GM19468 (cell line): Measurements from ENCODE around the gene RHBDD3.
"Not testable (repeated sequence)": the region's sequence is repeated elsewhere in the genome, so short reads cannot be mapped to it uniquely, and the experiment has no call there.

Experiments used
- ATAC-seq: cut with Tn5 transposase; IDR thresholded peaks from one replicate; pipeline ENCODE4 v1.9.1; 2021; ENCODE audit warnings: mild to moderate bottlenecking, moderate library complexity, moderate number of reproducible peaks; ENCODE audit not compliant: unreplicated experiment; ENCODE audit errors: extremely low read depth

Gene RHBDD3

GRCh38 chr22:29219881-29220670, 47.7 kb downstream of the RHBDD3 start:
- no peak for ATAC-seq

DNA sequence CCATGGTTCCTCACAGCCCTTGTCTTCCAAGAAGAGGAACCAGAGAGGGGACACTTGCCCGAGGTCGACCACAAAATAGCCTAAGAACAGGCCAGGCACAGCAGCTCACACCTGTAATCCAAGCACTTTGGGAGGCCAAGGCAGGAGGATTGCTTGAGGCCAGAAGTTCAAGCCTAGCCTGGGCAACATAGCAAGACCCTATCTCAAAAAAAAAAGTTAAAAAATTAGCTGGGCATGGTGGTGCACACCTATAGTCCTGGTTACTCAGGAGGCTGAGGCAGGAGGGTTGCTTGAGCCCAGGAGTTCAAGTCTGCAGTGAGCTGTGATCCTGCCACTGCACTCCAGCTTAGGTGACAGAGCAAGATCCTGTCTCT, 48.4 kb downstream of the RHBDD3 start:
- not testable (repeated sequence) for ATAC-seq

DNA sequence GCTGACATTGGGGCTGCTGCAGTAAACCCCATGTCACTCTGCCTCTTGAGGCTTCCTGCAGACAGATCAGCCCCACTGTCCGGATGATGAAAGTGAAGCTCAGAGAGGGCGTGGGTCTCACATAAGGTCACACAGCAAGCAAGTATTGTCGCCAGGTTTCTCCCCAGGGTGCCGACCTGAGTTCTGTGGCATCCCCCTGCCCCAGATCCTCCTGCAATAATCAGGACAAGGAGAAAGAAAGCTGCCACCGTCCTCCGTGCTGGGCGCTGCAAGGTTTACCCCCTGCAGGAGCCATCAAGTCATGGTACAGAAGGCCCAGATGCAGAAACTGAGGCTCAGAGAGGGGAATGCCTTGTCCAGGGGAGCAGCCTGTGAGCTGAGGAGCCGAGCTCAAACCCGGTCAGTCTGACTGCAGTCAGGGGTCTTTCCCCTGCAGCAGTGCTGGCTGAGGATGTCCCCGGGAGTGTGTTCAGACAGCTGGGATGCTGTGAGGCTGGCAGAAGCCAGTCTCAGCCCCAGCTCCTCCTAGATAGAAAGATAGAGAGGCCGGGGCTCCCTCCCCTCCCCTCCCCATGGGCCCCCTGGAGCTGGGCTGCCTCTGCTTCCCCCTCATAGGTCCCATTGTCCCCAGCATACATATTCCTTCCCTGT, 48.9 kb downstream of the RHBDD3 start:
- ATAC-seq, result no peak

DNA sequence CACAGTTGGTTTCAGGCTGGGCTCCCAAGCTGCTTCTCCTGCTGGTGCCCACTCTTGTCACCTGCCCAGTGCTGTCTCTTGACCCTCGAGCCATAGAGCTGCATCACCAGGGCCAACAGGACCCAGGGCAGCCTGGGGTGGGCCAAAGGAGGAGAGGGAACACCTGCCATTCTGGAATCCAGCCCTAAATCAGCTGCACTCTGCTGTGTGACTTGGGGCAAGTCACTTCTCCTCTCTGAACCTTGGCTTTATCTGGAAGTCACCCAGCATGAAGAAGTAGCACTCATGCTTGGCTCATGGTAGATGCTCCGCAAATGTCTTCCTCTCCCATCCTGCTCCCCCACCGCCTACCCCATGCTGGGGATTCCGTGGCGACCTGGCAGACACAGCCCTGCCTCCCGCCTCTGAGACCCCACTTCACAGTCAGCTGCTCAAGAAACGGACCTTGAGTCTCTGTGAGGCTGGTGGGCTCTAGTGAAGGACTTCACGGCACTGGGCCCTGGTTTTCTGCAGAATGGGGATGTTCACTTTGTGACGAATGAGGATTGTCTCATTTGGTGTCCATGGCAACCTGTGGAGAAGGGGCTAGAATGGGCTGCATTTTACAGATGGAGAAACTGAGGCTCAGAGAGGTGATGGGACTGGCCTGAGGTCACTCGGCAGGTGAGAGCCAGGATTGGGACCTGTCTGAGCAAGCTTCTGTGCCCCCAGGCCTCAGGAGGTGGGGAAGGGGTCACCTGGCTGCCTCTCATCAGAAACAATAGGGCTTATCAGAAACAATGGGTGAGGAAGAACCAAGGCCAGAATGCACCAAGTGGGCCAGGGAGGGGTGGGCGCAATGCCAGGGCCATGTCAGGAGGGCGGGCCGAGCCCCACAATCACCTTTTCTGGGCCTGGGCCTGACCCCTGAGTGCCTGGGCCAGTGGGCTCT, 49.7 kb downstream of the RHBDD3 start:
- ATAC-seq, result no peak

- ATAC-seq, result no peak
Observed at GRCh38 chr22:29216873-29217666, 50.7 kb downstream of the RHBDD3 start.

DNA sequence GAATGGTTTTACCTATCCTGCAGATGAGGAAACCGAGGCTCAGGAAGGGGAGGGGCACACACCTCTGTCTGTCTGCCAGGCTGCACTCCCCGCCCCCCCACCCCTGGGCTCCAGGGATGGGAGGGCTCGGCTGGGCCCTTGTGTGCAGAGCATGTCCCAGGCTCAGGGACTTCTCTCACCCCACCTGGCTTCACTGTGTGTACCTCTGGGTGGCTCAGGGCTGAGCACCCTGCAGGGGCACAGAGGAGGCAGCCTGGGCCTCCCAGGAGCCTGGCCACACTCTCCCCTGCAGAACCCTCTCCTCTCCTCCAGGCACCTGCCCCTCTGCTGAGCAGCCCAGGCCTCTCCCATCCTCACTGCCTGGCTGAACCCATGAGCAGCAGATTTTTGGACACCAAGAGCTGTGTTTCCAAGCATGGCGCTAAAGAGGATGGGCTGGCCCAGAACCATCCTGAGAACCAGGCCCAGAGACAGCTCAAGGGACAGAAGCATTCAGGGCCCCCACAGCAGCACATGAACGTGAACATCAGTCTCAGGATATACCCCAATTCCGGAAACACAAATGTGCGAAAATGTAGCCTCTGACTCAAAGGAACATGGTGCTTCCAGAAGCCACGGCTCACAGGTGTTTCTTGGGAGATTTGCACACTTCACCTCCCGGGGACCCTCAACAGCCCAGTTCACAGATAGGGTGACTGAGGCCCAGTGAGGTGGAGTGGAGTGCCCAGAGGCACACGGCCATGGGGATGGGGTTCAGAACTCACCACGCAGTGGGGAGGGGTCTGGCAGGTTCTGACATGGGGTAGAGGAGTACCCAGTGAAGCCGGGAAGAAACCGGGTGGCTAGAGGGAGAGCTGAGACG, 51.5 kb downstream of the RHBDD3 start:
- ATAC-seq, result no peak

DNA sequence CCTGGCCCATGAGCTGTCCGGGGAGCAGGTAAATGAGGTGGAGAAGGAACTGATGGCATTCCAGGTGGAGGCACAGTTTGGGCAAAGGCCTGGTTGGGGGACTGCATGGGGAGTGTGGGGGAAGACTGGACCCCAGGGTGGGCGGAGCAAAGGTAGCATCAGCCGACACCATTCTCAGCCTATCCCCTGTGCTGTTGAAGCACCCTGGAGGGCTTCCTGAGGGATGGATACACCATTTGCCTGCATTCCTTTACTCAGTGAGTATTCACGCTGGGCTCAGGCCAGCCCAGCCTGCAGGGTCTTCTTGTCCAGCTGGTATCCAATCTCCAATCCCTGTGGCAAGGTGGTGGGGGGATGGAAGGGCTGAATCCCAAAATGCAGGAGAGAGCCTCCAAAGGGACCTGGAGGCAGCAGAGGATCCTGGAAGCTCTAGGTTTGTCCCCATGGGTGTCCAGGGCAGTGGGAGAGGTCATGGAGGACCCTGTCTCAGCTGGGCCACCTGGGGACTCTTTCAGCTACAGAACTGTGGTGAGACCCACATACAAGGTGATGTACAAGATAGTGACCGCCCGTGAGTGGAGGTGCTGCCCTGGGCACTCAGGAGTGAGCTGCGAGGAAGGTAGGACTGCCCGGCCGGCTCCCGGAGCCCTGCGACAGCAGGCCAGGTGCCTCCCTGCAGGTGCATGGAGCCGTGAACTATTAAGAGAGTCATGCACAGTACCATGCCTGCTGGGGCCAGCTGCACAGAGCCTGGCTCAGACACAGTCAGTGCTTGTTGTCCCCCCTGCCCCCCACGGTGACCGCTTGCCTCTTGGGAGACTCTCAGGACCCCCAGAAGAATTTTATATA, 52.5 kb downstream of the RHBDD3 start:
- no peak for ATAC-seq

- ATAC-seq, result no peak
Observed at GRCh38 chr22:29214232-29214631, 53.5 kb downstream of the RHBDD3 start.

- no peak for ATAC-seq
Observed at GRCh38 chr22:29213493-29213892, 54.3 kb downstream of the RHBDD3 start.

GRCh38 chr22:29212743-29213142, 55.0 kb downstream of the RHBDD3 start:
- no peak for ATAC-seq

- ATAC-seq, result no peak
Observed at GRCh38 chr22:29211466-29211865, 56.3 kb downstream of the RHBDD3 start.

- ATAC-seq, result no peak
Observed at GRCh38 chr22:29211066-29211465, 56.7 kb downstream of the RHBDD3 start.
